Osteoblast (primary cell): ENCODE measurements around the gene TRIM22. TPM values are rescaled to one million over a fixed set of nuclear protein-coding genes. Genes with fewer than 3 reads are reported as not detected.

Experiments
- DNase-seq: peaks from one replicate; pipeline ENCODE4 v3.0.0; 2011; ENCODE audit warnings: low spot score, mixed read lengths; ENCODE audit not compliant: insufficient read length; ENCODE audit errors: missing footprints
- H2AFZ ChIP-seq: 2 replicates; pipeline ENCODE4 v1.6.0; 2011; ENCODE audit warnings: mild to moderate bottlenecking, low read length
- H3K27ac ChIP-seq: 2 replicates; pipeline ENCODE4 v1.5.1; 2011; ENCODE audit warnings: mild to moderate bottlenecking, low read depth, low read length, moderate library complexity
- H3K27me3 ChIP-seq: 2 replicates; pipeline ENCODE4 v1.6.0; 2012; ENCODE audit warnings: mild to moderate bottlenecking, control low read depth, inconsistent platforms, low read length, moderate library complexity; ENCODE audit not compliant: insufficient read depth
- H3K36me3 ChIP-seq: 2 replicates; pipeline ENCODE4 v1.5.1; 2011; ENCODE audit warnings: mild to moderate bottlenecking, low read length, control low read depth, moderate library complexity; ENCODE audit not compliant: insufficient read depth
- H3K4me1 ChIP-seq: 2 replicates; pipeline ENCODE4 v1.5.1; 2011; ENCODE audit warnings: mild to moderate bottlenecking, low read length, control low read depth, moderate library complexity; ENCODE audit not compliant: insufficient read depth
- H3K4me2 ChIP-seq: 2 replicates; pipeline ENCODE4 v1.6.0; 2011; ENCODE audit warnings: mild to moderate bottlenecking, low read length; ENCODE audit not compliant: insufficient read depth
- H3K4me3 ChIP-seq: fragments of 200-600 bp; sonication (generic); 3 replicates; pipeline ENCODE4 v1.5.1; 2012; ENCODE audit warnings: mild to moderate bottlenecking, low read length, inconsistent platforms; ENCODE audit not compliant: insufficient read depth
- H3K79me2 ChIP-seq: 2 replicates; pipeline ENCODE4 v1.6.0; 2012; ENCODE audit warnings: mild to moderate bottlenecking, low read length, control low read depth, inconsistent platforms; ENCODE audit not compliant: insufficient read depth
- H3K9me3 ChIP-seq: 2 replicates; pipeline ENCODE4 v1.5.1; 2011; ENCODE audit warnings: low read depth, low read length, control low read depth
- H4K20me1 ChIP-seq: 2 replicates; pipeline ENCODE4 v1.6.0; 2012; ENCODE audit warnings: mild to moderate bottlenecking, low read length, control low read depth; ENCODE audit not compliant: insufficient read depth
- CTCF ChIP-seq: IDR thresholded peaks from 2 replicates; pipeline ENCODE4 v1.5.1; 2011; ENCODE audit warnings: mild to moderate bottlenecking, low read depth, low read length, moderate library complexity; ENCODE audit errors: extremely low read depth
- total RNA-seq: library from RNA; depleted of rRNA; stranded (reverse); fragments of >200 nt; gene quantifications from 2 replicates; pipeline ENCODE4 v1.2.3, GENCODE V29; 2012

Gene TRIM22
- total RNA-seq, 1 donor: 152 TPM

DNA sequence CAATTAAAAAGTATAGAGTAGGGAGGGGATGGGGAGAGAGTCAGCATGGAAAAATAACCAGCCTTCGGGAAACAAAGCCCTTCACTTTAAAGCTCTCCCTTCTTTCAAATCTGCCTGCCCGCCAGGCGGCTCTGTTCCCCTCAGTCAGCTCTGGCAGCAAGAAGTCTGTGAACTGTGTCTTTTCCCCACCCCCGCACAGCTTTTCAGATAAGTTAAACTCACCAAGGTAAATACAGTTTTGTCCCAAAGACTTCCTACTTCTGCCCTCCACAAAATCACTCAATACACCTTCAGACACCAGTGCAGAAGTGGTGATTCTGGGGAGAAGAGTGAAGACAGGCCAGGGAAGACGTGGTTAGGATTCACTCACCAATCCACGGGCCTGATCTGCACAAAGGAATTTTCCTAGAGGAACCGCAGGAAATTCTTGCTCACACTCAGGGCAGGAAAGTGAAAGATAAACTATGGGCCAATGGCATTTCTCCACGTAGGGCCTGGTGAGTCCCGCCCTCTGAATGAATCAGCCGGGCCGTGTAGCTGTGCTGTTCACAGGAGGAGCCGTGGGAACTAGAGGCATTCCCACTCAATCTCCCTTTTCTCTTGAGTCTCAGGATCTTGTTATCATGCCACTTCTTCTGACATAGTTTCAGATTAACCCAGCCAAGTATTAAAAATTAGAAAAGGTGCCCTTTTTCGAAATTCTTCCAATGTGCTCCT is 4.8 kb upstream of the TRIM22 start, which contains the start of gene TRIM5:
Gene TRIM5 (minus strand): TSS at position 429 of the 717 bp plus-strand sequence. CDS start 4,897 bp downstream, outside the sequence.
- TF ChIP-seq CTCF: peak; percentile 61
- Histone ChIP-seq H3K27ac (peak within 1 kb of the TSS; percentile 100), H3K36me3 (peaks cover 2% of the 10 kb centered on the region), H2AFZ (peak within 1 kb of the TSS; percentile 63), H3K4me2 (peak within 1 kb of the TSS; percentile 88), H3K4me1 (peaks cover 24% of the 10 kb centered on the region), H3K27me3 (no peaks in the 10 kb centered on the region), H4K20me1 (no peaks in the 10 kb centered on the region), H3K79me2 (peaks cover 29% of the 10 kb centered on the region), H3K9me3 (no peaks in the 10 kb centered on the region), H3K4me3 (peak within 1 kb of the TSS; percentile 69)
- peak; percentile 99 for DNase-seq

GRCh38 chr11:5686426-5686825 is 3.2 kb upstream of the TRIM22 start:
- Histone ChIP-seq H3K4me3 (no peak overlapping the region), H3K27me3 (no peaks in the 10 kb centered on the region), H3K9me3 (no peaks in the 10 kb centered on the region), H3K27ac (peak overlapping the region; percentile 100), H4K20me1 (no peaks in the 10 kb centered on the region), H3K79me2 (peaks cover 33% of the 10 kb centered on the region), H3K4me2 (no peak overlapping the region), H2AFZ (no peak overlapping the region), H3K4me1 (peaks cover 36% of the 10 kb centered on the region), H3K36me3 (no peaks in the 10 kb centered on the region)
- no peak for DNase-seq
- TF ChIP-seq CTCF: no peak

- H4K20me1 ChIP-seq: no peaks in the 10 kb centered on the region
- H3K9me3 ChIP-seq: no peaks in the 10 kb centered on the region
- no peak for TF ChIP-seq CTCF
- no peak overlapping the region for H3K4me3 ChIP-seq
- peaks cover 39% of the 10 kb centered on the region for H3K4me1 ChIP-seq
- H3K27me3 ChIP-seq: no peaks in the 10 kb centered on the region
- H3K27ac ChIP-seq: peak overlapping the region; percentile 95
- no peak for DNase-seq
- H3K4me2 ChIP-seq: no peak overlapping the region
- peaks cover 3% of the 10 kb centered on the region for H3K36me3 ChIP-seq
- H3K79me2 ChIP-seq: peaks cover 36% of the 10 kb centered on the region
- H2AFZ ChIP-seq: no peak overlapping the region
Observed at GRCh38 chr11:5688482-5688881, 1.1 kb upstream of the TRIM22 start.

DNA sequence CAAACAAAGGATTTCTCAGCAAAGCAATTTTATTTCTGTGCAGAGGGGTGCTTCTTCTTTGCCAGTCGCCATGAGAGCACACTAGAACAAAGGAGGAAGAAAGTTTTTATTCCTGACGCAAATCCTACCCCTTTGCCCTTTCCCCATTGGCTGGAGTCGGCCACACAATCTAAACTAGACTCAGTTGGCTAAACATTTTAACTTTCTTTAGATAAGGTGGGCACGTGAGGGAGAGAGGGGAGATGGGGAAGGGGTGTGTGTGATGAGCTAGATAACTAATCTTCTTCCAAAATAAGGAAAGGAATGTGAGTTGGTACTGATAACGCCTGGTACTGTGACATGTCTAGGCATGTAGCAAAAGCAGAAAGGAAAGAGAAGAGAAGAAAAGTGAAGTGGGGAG is 626 bp downstream of the TRIM22 start:
- peaks cover 32% of the 10 kb centered on the region for H3K4me1 ChIP-seq
- H3K27ac ChIP-seq: peak overlapping the region; percentile 95
- peaks cover 12% of the 10 kb centered on the region for H3K36me3 ChIP-seq
- H2AFZ ChIP-seq: peak overlapping the region; percentile 43
- H3K27me3 ChIP-seq: no peaks in the 10 kb centered on the region
- H3K4me3 ChIP-seq: peak overlapping the region; percentile 70
- peak; percentile 68 for DNase-seq
- TF ChIP-seq CTCF: no peak
- H3K79me2 ChIP-seq: peaks cover 45% of the 10 kb centered on the region
- H3K9me3 ChIP-seq: no peaks in the 10 kb centered on the region
- peak overlapping the region; percentile 88 for H3K4me2 ChIP-seq
- H4K20me1 ChIP-seq: peaks cover 3% of the 10 kb centered on the region
